HUES64 (cell line): Measurements from ENCODE around the gene CTPS2. TPM values are rescaled to one million over a fixed set of nuclear protein-coding genes. Genes with fewer than 3 reads are reported as not detected.
"Not testable (repeated sequence)": the region's sequence is repeated elsewhere in the genome, so short reads cannot be mapped to it uniquely, and the experiment has no call there.

Experiments used
- H3K27ac ChIP-seq: 2 replicates; pipeline ENCODE4 v1.7.0; 2013; ENCODE audit warnings: low read depth, low read length, inconsistent platforms
- H3K27me3 ChIP-seq: 2 replicates; pipeline ENCODE4 v1.6.1; 2013; ENCODE audit warnings: mild to moderate bottlenecking, low read length; ENCODE audit not compliant: insufficient read depth
- H3K36me3 ChIP-seq: 2 replicates; pipeline ENCODE4 v1.6.1; 2013; ENCODE audit warnings: mild to moderate bottlenecking, low read length; ENCODE audit not compliant: insufficient read depth
- H3K4me1 ChIP-seq: 2 replicates; pipeline ENCODE4 v1.6.1; 2013; ENCODE audit warnings: mild to moderate bottlenecking, low read length, moderate library complexity; ENCODE audit not compliant: insufficient read depth
- H3K4me3 ChIP-seq: 2 replicates; pipeline ENCODE4 v1.5.1; 2013; ENCODE audit warnings: mild to moderate bottlenecking, low read length, moderate library complexity
- H3K9ac ChIP-seq: 2 replicates; pipeline ENCODE4 v1.6.1; 2013; ENCODE audit warnings: mild to moderate bottlenecking, low read depth, low read length
- H3K9me3 ChIP-seq: 2 replicates; pipeline ENCODE4 v1.6.1; 2013; ENCODE audit warnings: low read depth, low read length; ENCODE audit not compliant: insufficient read depth
- WGBS: fragments of 150-250, 120-280 bp; methylation state at CpG from one replicate; pipeline ENCODE4 v1.1.7; 2013; ENCODE audit warnings: missing lambda C conversion rate; 5-methylcytosine and 5-hydroxymethylcytosine counted together
- polyA plus RNA-seq, 2 experiments: library from polyadenylated mRNA; stranded (reverse); fragments of 50-300 nt; gene quantifications; one replicate each; pipeline ENCODE4 v1.2.3, GENCODE V29; 2013

The CTPS2 gene, protein sequence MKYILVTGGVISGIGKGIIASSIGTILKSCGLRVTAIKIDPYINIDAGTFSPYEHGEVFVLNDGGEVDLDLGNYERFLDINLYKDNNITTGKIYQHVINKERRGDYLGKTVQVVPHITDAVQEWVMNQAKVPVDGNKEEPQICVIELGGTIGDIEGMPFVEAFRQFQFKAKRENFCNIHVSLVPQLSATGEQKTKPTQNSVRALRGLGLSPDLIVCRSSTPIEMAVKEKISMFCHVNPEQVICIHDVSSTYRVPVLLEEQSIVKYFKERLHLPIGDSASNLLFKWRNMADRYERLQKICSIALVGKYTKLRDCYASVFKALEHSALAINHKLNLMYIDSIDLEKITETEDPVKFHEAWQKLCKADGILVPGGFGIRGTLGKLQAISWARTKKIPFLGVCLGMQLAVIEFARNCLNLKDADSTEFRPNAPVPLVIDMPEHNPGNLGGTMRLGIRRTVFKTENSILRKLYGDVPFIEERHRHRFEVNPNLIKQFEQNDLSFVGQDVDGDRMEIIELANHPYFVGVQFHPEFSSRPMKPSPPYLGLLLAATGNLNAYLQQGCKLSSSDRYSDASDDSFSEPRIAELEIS
- polyA plus RNA-seq (2013, experiment 1 of 2) = 22.8 TPM
- 22.1 TPM for polyA plus RNA-seq (2013, experiment 2 of 2)

DNA sequence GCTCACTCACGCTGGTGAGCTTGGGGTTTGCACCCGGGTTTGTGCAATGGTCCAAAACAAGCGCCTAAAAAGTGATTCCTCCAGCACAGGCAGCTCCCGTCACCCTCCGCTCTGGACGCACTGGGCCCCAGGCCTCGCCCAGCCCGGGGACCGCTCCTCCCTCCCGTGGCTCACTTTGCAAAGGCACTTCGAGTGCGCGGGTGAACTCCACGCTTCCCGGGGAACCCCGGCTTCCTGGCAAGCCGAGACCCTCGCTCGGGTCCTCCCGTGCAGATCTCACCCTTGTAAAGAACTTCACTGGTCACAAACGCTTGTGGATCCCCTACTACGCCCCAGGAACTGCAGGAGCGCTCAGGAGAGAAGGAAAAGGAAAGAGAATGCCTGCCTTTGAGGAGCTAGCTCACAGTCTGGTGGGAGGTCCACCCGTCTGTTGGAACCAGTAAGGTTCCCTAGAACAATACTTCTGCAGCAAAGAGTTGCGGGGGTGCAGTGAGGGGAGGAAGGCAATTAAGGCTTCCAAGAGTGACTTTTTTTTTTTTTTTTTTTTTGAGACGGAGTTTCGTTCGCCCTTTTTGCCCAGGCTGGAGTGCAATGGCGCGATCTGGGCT is at the start of gene CTPS2:
TSS of gene CTPS2 (minus strand) at position 122 of the 608 bp plus-strand sequence. CDS start 9,767 bp downstream, outside the sequence.
- peak within 1 kb of the TSS; percentile 96 for H3K9ac ChIP-seq
- WGBS = 8% methylated on average over 30 of the region's 30 CpGs
- H3K27ac ChIP-seq = peak within 1 kb of the TSS; percentile 81

DNA sequence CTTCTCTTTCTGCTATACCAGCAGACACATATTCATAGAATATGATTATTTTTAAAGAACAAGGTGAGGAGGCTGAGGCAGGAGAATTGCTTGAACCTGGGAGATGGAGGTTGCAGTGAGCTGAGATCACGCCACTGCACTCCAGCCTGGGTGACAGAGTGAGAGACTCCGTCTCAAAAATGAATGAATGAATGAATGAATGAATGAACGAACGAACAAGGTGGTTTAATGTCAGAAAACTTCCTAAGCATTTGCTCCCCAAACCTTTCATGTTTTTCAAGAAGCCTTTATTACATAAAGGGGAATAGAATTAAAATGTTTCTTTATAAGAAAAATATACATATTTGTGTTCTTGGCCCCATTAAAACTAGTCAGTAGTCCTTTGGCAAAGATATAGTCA is 49.0 kb upstream of the CTPS2 start:
- H3K27me3 ChIP-seq, H3K4me3 ChIP-seq: not testable (repeated sequence)

More for the DNA sequence above, at the start of gene CTPS2:
- H3K36me3 ChIP-seq = peaks cover 6% of the 10 kb centered on the region
- H3K27me3 ChIP-seq = no peaks in the 10 kb centered on the region
- peak within 1 kb of the TSS; percentile 91 for H3K4me3 ChIP-seq
- no peaks in the 10 kb centered on the region for H3K9me3 ChIP-seq
- H3K4me1 ChIP-seq = no peaks in the 10 kb centered on the region

DNA sequence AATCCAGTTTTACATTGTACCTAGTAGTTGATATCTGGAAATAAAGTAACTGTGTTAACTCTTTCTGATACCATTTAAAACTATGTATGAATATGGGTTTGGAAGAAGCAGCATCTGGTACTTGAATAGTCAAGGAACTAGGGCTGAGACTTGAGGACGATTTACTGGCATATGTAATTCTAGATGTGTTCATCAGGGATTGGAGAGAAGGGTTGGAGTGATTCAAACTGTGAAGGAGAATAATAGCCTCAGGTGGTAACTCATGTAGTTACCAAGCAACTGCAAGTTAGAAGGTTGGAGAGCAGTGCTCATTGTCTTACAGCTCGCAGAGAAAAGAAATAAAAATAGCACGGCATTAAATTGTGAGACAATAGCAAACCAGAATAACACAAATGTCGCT is 44.3 kb upstream of the CTPS2 start:
- peaks cover 61% of the 10 kb centered on the region for H3K36me3 ChIP-seq
- H3K4me3 ChIP-seq = no peak overlapping the region
- no peaks in the 10 kb centered on the region for H3K9me3 ChIP-seq
- WGBS = 95% methylated on average over 4 of the region's 4 CpGs
- H3K27me3 ChIP-seq = no peaks in the 10 kb centered on the region
- H3K4me1 ChIP-seq = no peaks in the 10 kb centered on the region
- H3K27ac ChIP-seq = 0 out of 2 replicates have a peak overlapping the region, but pooled peaks have one; percentile 18
- no peak overlapping the region for H3K9ac ChIP-seq

More for the DNA sequence above, 49.0 kb upstream of the CTPS2 start:
- H3K36me3 ChIP-seq = peaks cover 36% of the 10 kb centered on the region
- H3K9ac ChIP-seq, H3K27ac ChIP-seq, H3K4me1 ChIP-seq, H3K9me3 ChIP-seq: not testable (repeated sequence)
- WGBS = 96% methylated on average over 4 of the region's 4 CpGs

DNA sequence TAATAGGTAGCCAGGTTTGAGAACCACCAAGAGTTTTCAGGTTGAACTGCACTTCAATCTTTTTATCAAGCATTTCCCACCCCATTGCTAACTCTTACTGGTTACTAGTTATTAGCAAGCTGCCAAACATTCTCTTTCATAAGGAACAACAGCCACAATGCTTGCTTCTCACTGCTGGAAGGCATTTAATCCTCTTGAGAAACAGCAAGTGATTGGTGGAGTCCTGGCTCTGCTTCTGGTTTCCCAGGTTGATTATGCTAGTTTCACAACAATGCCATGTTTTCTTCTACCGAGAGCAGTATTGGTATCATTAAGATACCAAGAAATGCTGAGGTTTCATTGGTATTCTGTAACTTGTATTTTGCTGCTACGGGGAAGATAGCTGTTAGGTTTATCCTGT is 41.5 kb upstream of the CTPS2 start:
- Histone ChIP-seq H3K27ac (no peak overlapping the region), H3K27me3 (no peaks in the 10 kb centered on the region), H3K36me3 (peaks cover 55% of the 10 kb centered on the region), H3K9ac (no peak overlapping the region), H3K4me1 (no peaks in the 10 kb centered on the region), H3K9me3 (no peaks in the 10 kb centered on the region), H3K4me3 (no peak overlapping the region)
- whole genome bisulfite sequencing = 98% methylated on average over 2 of the region's 2 CpGs

DNA sequence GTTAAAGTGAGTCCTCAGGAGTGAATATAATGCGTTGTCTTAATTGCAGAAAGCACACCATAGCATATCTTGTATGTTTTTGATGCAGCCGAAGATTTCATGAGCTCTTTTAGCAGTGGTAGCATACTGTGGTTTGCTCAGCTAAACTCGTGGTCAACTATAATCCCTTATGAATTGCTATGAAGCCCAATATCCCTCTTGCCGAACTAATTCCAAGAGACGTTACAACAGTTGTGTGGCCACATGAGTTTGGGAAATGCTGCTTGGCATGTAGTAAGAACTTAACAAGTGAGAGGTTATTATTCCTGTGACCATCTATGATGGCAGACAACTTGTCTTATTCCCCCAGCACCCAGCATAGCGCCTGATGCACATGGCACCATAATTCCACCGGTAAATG is 37.7 kb upstream of the CTPS2 start:
- peaks cover 48% of the 10 kb centered on the region for H3K36me3 ChIP-seq
- no peak overlapping the region for H3K9ac ChIP-seq
- no peak overlapping the region for H3K27ac ChIP-seq

DNA sequence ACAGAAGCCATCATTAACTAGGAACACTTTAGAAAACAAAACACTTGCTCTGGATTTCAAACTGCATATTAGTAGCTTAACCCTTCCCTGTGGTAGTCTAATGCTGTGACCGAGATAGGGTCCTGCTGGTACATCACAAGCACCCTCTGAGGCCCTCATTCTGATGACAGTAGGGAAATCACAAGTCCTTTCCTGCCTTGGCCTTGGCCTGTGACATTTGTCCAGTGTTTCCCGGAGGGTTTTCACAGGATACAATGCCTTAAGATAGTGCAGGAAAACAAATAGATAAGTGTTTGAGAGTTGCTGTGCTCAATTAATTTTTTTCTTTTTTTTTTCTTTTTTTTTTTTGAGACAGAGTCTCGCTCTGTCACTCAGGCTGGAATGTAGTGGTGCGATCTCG is 36.0 kb upstream of the CTPS2 start:
- Histone ChIP-seq H3K36me3 (peaks cover 59% of the 10 kb centered on the region), H3K27ac (no peak overlapping the region), H3K4me3 (no peak overlapping the region), H3K9me3 (no peaks in the 10 kb centered on the region), H3K4me1 (no peaks in the 10 kb centered on the region), H3K9ac (no peak overlapping the region), H3K27me3 (no peaks in the 10 kb centered on the region)
- over 99% methylated on average over 5 of the region's 5 CpGs for WGBS

More for the DNA sequence above, 37.7 kb upstream of the CTPS2 start:
- Histone ChIP-seq H3K4me1 (no peaks in the 10 kb centered on the region), H3K4me3 (no peak overlapping the region), H3K9me3 (no peaks in the 10 kb centered on the region), H3K27me3 (no peaks in the 10 kb centered on the region)
- 99% methylated on average over 7 of the region's 7 CpGs for WGBS

DNA sequence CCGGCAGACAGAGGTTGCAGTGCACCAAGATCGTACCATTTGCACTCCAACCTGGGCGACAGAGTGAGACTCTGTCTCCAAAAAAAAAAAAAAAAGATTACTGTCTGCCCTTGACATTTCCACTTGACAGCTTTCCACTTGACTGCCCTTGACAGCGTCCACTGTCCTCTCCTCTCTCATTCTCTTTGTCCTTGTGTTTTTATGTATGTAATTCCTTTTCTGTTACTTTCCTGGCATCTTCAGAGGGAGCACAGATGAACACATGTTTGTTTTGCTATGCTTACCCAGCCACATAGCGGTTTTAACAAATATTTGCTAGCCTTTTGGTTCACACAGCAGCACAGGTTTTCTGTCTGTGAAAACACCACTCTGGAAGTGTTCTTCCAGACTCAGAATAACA is 33.2 kb upstream of the CTPS2 start:
- H3K27me3 ChIP-seq = no peaks in the 10 kb centered on the region
- 95% methylated on average over 4 of the region's 5 CpGs for WGBS
- no peaks in the 10 kb centered on the region for H3K4me1 ChIP-seq
- peaks cover 73% of the 10 kb centered on the region for H3K36me3 ChIP-seq
- H3K27ac ChIP-seq = no peak overlapping the region
- H3K9ac ChIP-seq = no peak overlapping the region
- H3K9me3 ChIP-seq = no peaks in the 10 kb centered on the region
- H3K4me3 ChIP-seq = no peak overlapping the region

DNA sequence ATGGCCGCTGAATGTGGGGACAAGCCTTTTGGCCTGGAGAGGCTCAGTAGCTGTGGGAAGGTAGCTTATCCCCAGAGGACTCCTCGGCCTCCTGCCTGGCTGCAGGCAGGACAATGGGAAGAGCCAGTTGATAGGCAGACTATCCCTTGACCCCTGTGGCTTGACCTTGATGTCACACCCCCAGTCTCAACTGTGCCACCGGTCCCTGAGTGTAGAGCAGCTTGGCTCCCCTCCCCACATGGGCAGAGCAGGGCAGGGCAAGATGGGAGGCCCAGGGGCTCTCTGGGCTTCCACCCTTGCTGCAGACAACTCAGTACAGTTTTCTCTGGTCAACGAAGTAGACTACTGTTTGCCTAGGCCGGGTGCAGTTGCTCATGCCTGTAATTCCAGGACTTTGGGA is 32.6 kb upstream of the CTPS2 start:
- no peaks in the 10 kb centered on the region for H3K27me3 ChIP-seq
- H3K9ac ChIP-seq = no peak overlapping the region
- H3K36me3 ChIP-seq = peaks cover 74% of the 10 kb centered on the region
- no peaks in the 10 kb centered on the region for H3K9me3 ChIP-seq
- H3K27ac ChIP-seq = no peak overlapping the region
- WGBS = 95% methylated on average over 5 of the region's 5 CpGs
- no peaks in the 10 kb centered on the region for H3K4me1 ChIP-seq
- H3K4me3 ChIP-seq = no peak overlapping the region

DNA sequence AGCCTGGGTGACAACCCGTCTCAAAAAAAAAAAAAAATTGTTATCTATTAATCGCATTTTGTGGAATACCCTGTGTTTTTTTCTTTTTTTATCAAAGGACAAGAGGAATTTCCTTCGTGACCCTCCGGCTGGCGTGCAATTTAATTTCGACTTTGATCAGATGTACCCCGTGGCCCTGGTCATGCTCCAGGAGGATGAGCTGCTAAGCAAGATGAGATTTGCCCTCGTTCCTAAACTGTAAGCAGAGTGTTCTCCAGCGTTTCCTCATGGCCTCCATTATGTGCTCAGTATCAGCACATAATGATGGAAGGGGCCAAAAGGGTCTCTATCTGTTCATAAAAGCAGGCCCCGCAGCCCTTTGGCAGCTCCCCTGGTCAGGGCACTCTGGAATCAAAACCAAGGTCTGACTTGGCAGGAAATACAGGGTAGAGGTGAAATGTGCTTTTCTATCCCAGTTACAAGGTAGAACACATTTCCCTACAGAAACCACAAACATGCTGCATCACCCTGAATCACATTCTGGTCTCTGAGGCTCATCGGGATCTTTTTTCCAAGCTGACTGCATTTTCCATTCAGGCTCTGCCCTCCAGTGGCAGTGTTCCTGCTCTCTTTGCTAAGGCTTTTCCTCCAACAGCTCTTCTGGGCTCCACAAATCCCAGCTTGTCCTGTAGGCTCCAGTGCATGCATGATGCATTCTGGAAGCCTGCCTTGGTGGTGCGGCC is 31.3 kb upstream of the CTPS2 start:
- no peaks in the 10 kb centered on the region for H3K9me3 ChIP-seq
- H3K4me3 ChIP-seq = no peak overlapping the region
- H3K9ac ChIP-seq = no peak overlapping the region
- peaks cover 76% of the 10 kb centered on the region for H3K36me3 ChIP-seq
- no peaks in the 10 kb centered on the region for H3K4me1 ChIP-seq
- 97% methylated on average over 11 of the region's 12 CpGs for WGBS
- no peak overlapping the region for H3K27ac ChIP-seq
- H3K27me3 ChIP-seq = no peaks in the 10 kb centered on the region

DNA sequence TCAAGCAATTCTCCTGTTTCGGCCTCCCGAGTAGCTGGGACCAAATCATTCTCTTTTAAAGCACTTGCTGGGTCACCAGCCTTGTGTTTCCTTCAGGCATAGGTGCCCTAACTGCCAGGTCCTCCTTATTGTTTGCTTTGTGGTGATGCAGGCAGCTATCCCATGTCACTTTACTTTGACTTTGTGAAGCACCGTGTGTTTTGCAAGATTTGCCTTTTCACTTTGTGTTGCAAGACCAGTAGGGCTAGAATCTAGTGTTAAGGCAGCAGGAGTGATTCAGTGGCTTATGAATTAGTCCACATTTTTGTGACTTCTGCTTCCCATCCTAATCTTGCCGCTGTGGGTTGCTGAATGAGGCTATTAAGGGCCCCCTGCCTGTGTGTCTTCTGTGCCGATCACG is 27.1 kb upstream of the CTPS2 start:
- no peaks in the 10 kb centered on the region for H3K27me3 ChIP-seq
- H3K4me1 ChIP-seq = no peaks in the 10 kb centered on the region
- 69% methylated on average over 6 of the region's 6 CpGs for WGBS
- no peak overlapping the region for H3K4me3 ChIP-seq
- no peak overlapping the region for H3K9ac ChIP-seq
- H3K36me3 ChIP-seq = peaks cover 80% of the 10 kb centered on the region
- H3K27ac ChIP-seq = no peak overlapping the region
- H3K9me3 ChIP-seq = no peaks in the 10 kb centered on the region

DNA sequence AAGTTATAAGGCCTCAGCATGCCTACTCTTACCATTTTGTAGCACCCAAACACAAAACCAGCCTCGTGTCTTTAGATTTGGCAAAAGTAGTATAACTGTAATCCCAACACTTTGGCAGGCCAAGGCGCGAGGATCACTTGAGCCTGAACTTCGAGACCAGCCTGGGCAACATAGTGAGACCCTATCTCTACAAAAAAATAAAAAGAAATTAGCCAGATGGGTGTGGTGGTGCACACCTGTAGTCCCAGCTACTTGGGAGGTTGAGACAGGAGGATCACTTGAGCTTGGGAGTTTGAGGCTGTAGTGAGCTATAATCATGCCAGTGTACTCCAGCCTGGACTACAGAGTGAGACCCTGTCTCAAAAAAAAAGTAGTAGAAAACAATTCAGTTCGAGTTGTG is 24.6 kb upstream of the CTPS2 start:
- no peaks in the 10 kb centered on the region for H3K9me3 ChIP-seq

More for the DNA sequence above, 24.6 kb upstream of the CTPS2 start:
- Histone ChIP-seq H3K27ac (no peak overlapping the region), H3K27me3 (no peaks in the 10 kb centered on the region), H3K36me3 (peaks cover 61% of the 10 kb centered on the region), H3K4me3 (no peak overlapping the region), H3K4me1 (no peaks in the 10 kb centered on the region), H3K9ac (no peak overlapping the region)
- 92% methylated on average over 2 of the region's 5 CpGs for WGBS
